SU-DHL-6 (cell line): ENCODE results near the gene TNNI2.

Experiments
- EZH2phosphoT487 ChIP-seq: fragments of 200-600 bp; sonication (generic), shearing (Covaris generic); conservative IDR thresholded peaks from 2 replicates; pipeline ENCODE4 v1.6.1; 2018; ENCODE audit warnings: mild to moderate bottlenecking, antibody characterized with exemption, low read length, moderate library complexity, mixed read lengths
- TF ChIP-seq, protein P1 (sequence below): fragments of 200-600 bp; sonication (generic); IDR thresholded peaks from one replicate; pipeline ENCODE4 v1.5.1; 2017; ENCODE audit warnings: antibody characterized with exemption, mild to moderate bottlenecking, low read length, moderate library complexity; ENCODE audit not compliant: insufficient read depth, poor library complexity, severe bottlenecking

DNA sequence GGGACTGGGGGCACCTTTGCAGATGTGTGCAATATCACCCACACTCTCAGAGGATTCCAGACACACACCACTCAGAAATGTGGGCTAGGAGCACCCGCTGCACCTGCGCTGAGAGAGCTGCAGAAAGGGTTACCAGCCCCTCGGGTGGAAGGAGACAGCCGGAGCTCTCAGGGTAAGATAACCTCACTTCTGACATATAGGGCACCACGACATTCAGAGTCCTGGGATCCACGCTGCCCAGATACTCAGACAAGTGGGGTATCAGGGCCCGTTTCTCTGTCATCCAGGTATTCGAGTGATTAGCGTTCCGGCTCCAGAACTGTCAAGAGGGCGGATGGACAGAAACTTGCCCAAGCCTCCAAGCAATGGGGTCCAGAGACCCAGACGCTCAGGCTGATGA is 10.2 kb upstream of the TNNI2 start:
- TF ChIP-seq, protein P1, sequence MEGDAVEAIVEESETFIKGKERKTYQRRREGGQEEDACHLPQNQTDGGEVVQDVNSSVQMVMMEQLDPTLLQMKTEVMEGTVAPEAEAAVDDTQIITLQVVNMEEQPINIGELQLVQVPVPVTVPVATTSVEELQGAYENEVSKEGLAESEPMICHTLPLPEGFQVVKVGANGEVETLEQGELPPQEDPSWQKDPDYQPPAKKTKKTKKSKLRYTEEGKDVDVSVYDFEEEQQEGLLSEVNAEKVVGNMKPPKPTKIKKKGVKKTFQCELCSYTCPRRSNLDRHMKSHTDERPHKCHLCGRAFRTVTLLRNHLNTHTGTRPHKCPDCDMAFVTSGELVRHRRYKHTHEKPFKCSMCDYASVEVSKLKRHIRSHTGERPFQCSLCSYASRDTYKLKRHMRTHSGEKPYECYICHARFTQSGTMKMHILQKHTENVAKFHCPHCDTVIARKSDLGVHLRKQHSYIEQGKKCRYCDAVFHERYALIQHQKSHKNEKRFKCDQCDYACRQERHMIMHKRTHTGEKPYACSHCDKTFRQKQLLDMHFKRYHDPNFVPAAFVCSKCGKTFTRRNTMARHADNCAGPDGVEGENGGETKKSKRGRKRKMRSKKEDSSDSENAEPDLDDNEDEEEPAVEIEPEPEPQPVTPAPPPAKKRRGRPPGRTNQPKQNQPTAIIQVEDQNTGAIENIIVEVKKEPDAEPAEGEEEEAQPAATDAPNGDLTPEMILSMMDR: no peak
- TF ChIP-seq EZH2phosphoT487: no peak
